Epithelial cell of proximal tubule (primary cell): ENCODE results near the gene GPR78. TPM values are rescaled to one million over a fixed set of nuclear protein-coding genes. Genes with fewer than 3 reads are reported as not detected.

Source experiments
- DNase-seq: peaks from one replicate; pipeline ENCODE4 v3.0.0-alpha.2; 2011; ENCODE audit warnings: low read depth
- H3K4me3 ChIP-seq: 2 replicates; pipeline ENCODE4 v1.5.1; 2011; ENCODE audit warnings: low read depth, mild to moderate bottlenecking, low read length
- CTCF ChIP-seq: conservative IDR thresholded peaks from 2 replicates; pipeline ENCODE4 v1.5.1; 2012; ENCODE audit warnings: low read depth, mild to moderate bottlenecking, low read length
- total RNA-seq: library from RNA; depleted of rRNA; stranded (reverse); fragments of >200 nt; gene quantifications from 2 replicates; pipeline ENCODE4 v1.2.3, GENCODE V29; 2015

The GPR78 gene
- total RNA-seq, 1 donor from 2014 or later: not detected

GRCh38 chr4:8557151-8558076 lies 22.8 kb upstream of the GPR78 start:
- DNase-seq: no peak
- no peak for TF ChIP-seq CTCF

GRCh38 chr4:8558080-8558960 lies 21.9 kb upstream of the GPR78 start:
- DNase-seq: no peak
- H3K4me3 ChIP-seq: no peak overlapping the region
- no peak for TF ChIP-seq CTCF

More at GRCh38 chr4:8557151-8558076, 22.8 kb upstream of the GPR78 start:
- H3K4me3 ChIP-seq: no peak overlapping the region

GRCh38 chr4:8559011-8559410 lies 21.2 kb upstream of the GPR78 start:
- no peak for TF ChIP-seq CTCF
- no peak for DNase-seq
- H3K4me3 ChIP-seq: no peak overlapping the region

GRCh38 chr4:8559524-8560264 lies 20.5 kb upstream of the GPR78 start:
- DNase-seq: no peak
- H3K4me3 ChIP-seq: no peak overlapping the region
- no peak for TF ChIP-seq CTCF

- no peak overlapping the region for H3K4me3 ChIP-seq
- no peak for DNase-seq
- no peak for TF ChIP-seq CTCF
These were observed 19.7 kb upstream of the GPR78 start for GRCh38 chr4:8560265-8561047.

- no peak for DNase-seq
- TF ChIP-seq CTCF: no peak
- H3K4me3 ChIP-seq: no peak overlapping the region
These were observed 15.6 kb upstream of the GPR78 start for GRCh38 chr4:8564595-8564994.
